Measurements from ENCODE around the gene ANKRD13D.

Gene ANKRD13D

GRCh38 chr11:67262731-67263675 lies 26.1 kb upstream of the ANKRD13D start:
- DNase-seq, result peak; percentile 68

- no peak for DNase-seq
Observed at GRCh38 chr11:67264260-67264659, 24.8 kb upstream of the ANKRD13D start.

GRCh38 chr11:67264877-67265632 lies 24.0 kb upstream of the ANKRD13D start:
- no peak for DNase-seq

- DNase-seq, result peak; percentile 75
Observed at GRCh38 chr11:67265633-67266448, 23.3 kb upstream of the ANKRD13D start.

GRCh38 chr11:67266449-67267187 lies 22.5 kb upstream of the ANKRD13D start, which contains the start of gene GRK2:
TSS of gene GRK2 (plus strand) at chr11:67266473. CDS start at chr11:67266700, 227 bp downstream.
- no peak for DNase-seq

GRCh38 chr11:67267188-67268080 lies 21.7 kb upstream of the ANKRD13D start:
- DNase-seq, result peak; percentile 37

- DNase-seq, result peak; percentile 52
Observed at GRCh38 chr11:67268081-67268961, 20.8 kb upstream of the ANKRD13D start.

GRCh38 chr11:67268962-67269268 lies 20.2 kb upstream of the ANKRD13D start:
- no peak for DNase-seq

- no peak for DNase-seq
Observed at GRCh38 chr11:67269401-67270255, 19.5 kb upstream of the ANKRD13D start.

- DNase-seq, result no peak
Observed at GRCh38 chr11:67270256-67271204, 18.6 kb upstream of the ANKRD13D start.

- DNase-seq, result peak; percentile 0
Observed at GRCh38 chr11:67271205-67271540, 17.9 kb upstream of the ANKRD13D start.

GRCh38 chr11:67271541-67272284 lies 17.4 kb upstream of the ANKRD13D start:
- DNase-seq, result peak; percentile 45

- DNase-seq, result no peak
Observed at GRCh38 chr11:67272327-67273259, 16.5 kb upstream of the ANKRD13D start.

GRCh38 chr11:67273260-67273990 lies 15.7 kb upstream of the ANKRD13D start:
- peak; percentile 1 for DNase-seq
